GM21529 (cell line): Measurements from ENCODE around the gene H2BW2.
"Not testable (repeated sequence)": the region's sequence is repeated elsewhere in the genome, so short reads cannot be mapped to it uniquely, and the experiment has no call there.

ENCODE experiments used
- ATAC-seq: cut with Tn5 transposase; IDR thresholded peaks from one replicate; pipeline ENCODE4 v1.9.1; 2021; ENCODE audit not compliant: unreplicated experiment

Gene H2BW2

GRCh38 chrX:104039689-104040505 is at the start of gene H2BW2:
TSS of gene H2BW2 (plus strand) at chrX:104039956. CDS start at chrX:104039995, 39 bp downstream.
- ATAC-seq: no peak

GRCh38 chrX:103999234-103999633 is 40.5 kb upstream of the H2BW2 start:
- ATAC-seq: peak; percentile 90

GRCh38 chrX:104008831-104009230 is 30.9 kb upstream of the H2BW2 start:
- no peak for ATAC-seq

- no peak for ATAC-seq
Measured at GRCh38 chrX:104013158-104013557, 26.6 kb upstream of the H2BW2 start.

- ATAC-seq: no peak
Measured at GRCh38 chrX:104013606-104014005, 26.1 kb upstream of the H2BW2 start, which contains the start of gene H2BW1. TSS of gene H2BW1 (minus strand) at chrX:104013708. CDS start at chrX:104013576, 132 bp downstream.

GRCh38 chrX:104015576-104015975 is 24.2 kb upstream of the H2BW2 start:
- ATAC-seq: not testable (repeated sequence)

GRCh38 chrX:104018126-104018525 is 21.6 kb upstream of the H2BW2 start:
- ATAC-seq: no peak

- no peak for ATAC-seq
Measured at GRCh38 chrX:104041003-104041402, 1.2 kb downstream of the H2BW2 start.

GRCh38 chrX:104045642-104046041 is 5.9 kb downstream of the H2BW2 start:
- no peak for ATAC-seq

- ATAC-seq: no peak
Measured at GRCh38 chrX:104047171-104047570, 7.4 kb downstream of the H2BW2 start.

- not testable (repeated sequence) for ATAC-seq
Measured at GRCh38 chrX:104054956-104055355, 15.2 kb downstream of the H2BW2 start.

- ATAC-seq: not testable (repeated sequence)
Measured at GRCh38 chrX:104062636-104063035, 22.9 kb downstream of the H2BW2 start.

GRCh38 chrX:104075778-104076445 is 36.2 kb downstream of the H2BW2 start, which contains the start of gene TMSB15C:
TSS of gene TMSB15C (minus strand) at chrX:104076236.
- ATAC-seq: peak; percentile 98

GRCh38 chrX:104077854-104078253 is 38.1 kb downstream of the H2BW2 start:
- ATAC-seq: not testable (repeated sequence)

- no peak for ATAC-seq
Measured at GRCh38 chrX:104084063-104084462, 44.3 kb downstream of the H2BW2 start.

- ATAC-seq: no peak
Measured at GRCh38 chrX:104084534-104085277, 45.0 kb downstream of the H2BW2 start.

- no peak for ATAC-seq
Measured at GRCh38 chrX:104085477-104085876, 45.7 kb downstream of the H2BW2 start.

GRCh38 chrX:104085919-104086318 is 46.2 kb downstream of the H2BW2 start:
- ATAC-seq: no peak
